Measurements from ENCODE around the gene FGD4.
A peak's percentile ranks its signal among the peaks of the same experiment; 100 is the strongest.

Gene FGD4

GRCh38 chr12:32535288-32535999 lies 136.1 kb downstream of the FGD4 start:
- Histone ChIP-seq H3K4me3 (replicated peaks; ENCODE audit: insufficient read depth, low read length) (peak overlapping the region; percentile 42), H3K27me3 (ENCODE audit: insufficient read depth, poor library complexity, severe bottlenecking) (no peaks in the 10 kb centered on the region), H3K27ac (replicated peaks) (peak overlapping the region; percentile 68)
- DNase-seq (ENCODE audit: low read depth in 1 of 2, low spot score in 1 of 2): peak in 1 of 2 experiments; percentile 88
- TF ChIP-seq SPI1 (IDR thresholded peaks at IDR 0.05; ENCODE audit: borderline replicate concordance, low read depth) (peak; percentile 73), GABPA (IDR thresholded peaks at IDR 0.05; ENCODE audit: low read depth) (no peak), POLR2AphosphoS5 (IDR thresholded peaks at IDR 0.05; ENCODE audit: low read depth) (peak; percentile 69; the same call in 1 of the 2 replicates), CTCF (IDR thresholded peaks at IDR 0.05; ENCODE audit: insufficient read depth, low read length) (no peak)

- Histone ChIP-seq H3K27ac (replicated peaks) (peak overlapping the region; percentile 68), H3K27me3 (ENCODE audit: insufficient read depth, poor library complexity, severe bottlenecking) (no peaks in the 10 kb centered on the region), H3K4me3 (replicated peaks; ENCODE audit: insufficient read depth, low read length) (peak overlapping the region; percentile 42; the same call in 1 of the 2 replicates)
- TF ChIP-seq POLR2AphosphoS5 (IDR thresholded peaks at IDR 0.05; ENCODE audit: low read depth): no peak
- TF ChIP-seq CTCF (IDR thresholded peaks at IDR 0.05; ENCODE audit: insufficient read depth, low read length): no peak
- no peak for TF ChIP-seq GABPA (IDR thresholded peaks at IDR 0.05; ENCODE audit: low read depth)
- no peak for TF ChIP-seq REST (IDR thresholded peaks at IDR 0.05; ENCODE audit: insufficient replicate concordance, low read depth)
- TF ChIP-seq SPI1 (IDR thresholded peaks at IDR 0.05; ENCODE audit: borderline replicate concordance, low read depth): no peak
- DNase-seq (ENCODE audit: low read depth in 1 of 2, low spot score in 1 of 2): no peak
Observed at GRCh38 chr12:32536000-32536345, 136.6 kb downstream of the FGD4 start.

- no peaks in the 10 kb centered on the region for H3K27me3 ChIP-seq (ENCODE audit: insufficient read depth, poor library complexity, severe bottlenecking)
- no peak for TF ChIP-seq REST (IDR thresholded peaks at IDR 0.05; ENCODE audit: insufficient replicate concordance, low read depth)
- no peak for TF ChIP-seq POLR2AphosphoS5 (IDR thresholded peaks at IDR 0.05; ENCODE audit: low read depth)
- H3K27ac ChIP-seq (replicated peaks): peak overlapping the region; percentile 25
- peak in 1 of 2 experiments; percentile 21 for DNase-seq (ENCODE audit: low read depth in 1 of 2, low spot score in 1 of 2)
- H3K4me3 ChIP-seq (replicated peaks; ENCODE audit: insufficient read depth, low read length): no peak overlapping the region
Observed at GRCh38 chr12:32541754-32542374, 142.5 kb downstream of the FGD4 start.

GRCh38 chr12:32542428-32543229 lies 143.3 kb downstream of the FGD4 start:
- Histone ChIP-seq H3K27ac (replicated peaks) (peak overlapping the region; percentile 25), H3K4me3 (replicated peaks; ENCODE audit: insufficient read depth, low read length) (no peak overlapping the region), H3K27me3 (ENCODE audit: insufficient read depth, poor library complexity, severe bottlenecking) (no peaks in the 10 kb centered on the region)
- no peak for DNase-seq (ENCODE audit: low read depth in 1 of 2, low spot score in 1 of 2)
- TF ChIP-seq REST (IDR thresholded peaks at IDR 0.05; ENCODE audit: insufficient replicate concordance, low read depth) (no peak), SPI1 (IDR thresholded peaks at IDR 0.05; ENCODE audit: borderline replicate concordance, low read depth) (no peak), POLR2AphosphoS5 (IDR thresholded peaks at IDR 0.05; ENCODE audit: low read depth) (no peak), GABPA (IDR thresholded peaks at IDR 0.05; ENCODE audit: low read depth) (no peak), CTCF (IDR thresholded peaks at IDR 0.05; ENCODE audit: insufficient read depth, low read length) (no peak)

All from HL-60 (cell line).